IPS-15b (cell line): ENCODE measurements around the gene SLC9A6.
"Not testable (repeated sequence)": the region's sequence is repeated elsewhere in the genome, so short reads cannot be mapped to it uniquely, and the experiment has no call there.

Source experiments
- H3K27me3 ChIP-seq: one replicate; pipeline ENCODE4 v1.6.1; 2013; ENCODE audit warnings: low read length; ENCODE audit not compliant: control insufficient read depth, insufficient read depth
- H3K36me3 ChIP-seq: one replicate; pipeline ENCODE4 v1.6.1; 2013; ENCODE audit warnings: low read length; ENCODE audit not compliant: control insufficient read depth, insufficient read depth
- H3K4me1 ChIP-seq: one replicate; pipeline ENCODE4 v1.6.1; 2013; ENCODE audit warnings: mild to moderate bottlenecking, low read length; ENCODE audit not compliant: control insufficient read depth, insufficient read depth
- H3K4me3 ChIP-seq: one replicate; pipeline ENCODE4 v1.5.1; 2013; ENCODE audit warnings: low read depth, low read length
- H3K9ac ChIP-seq: one replicate; pipeline ENCODE4 v1.6.1; 2013; ENCODE audit warnings: low read depth, mild to moderate bottlenecking, low read length
- H3K9me3 ChIP-seq: one replicate; pipeline ENCODE4 v1.6.1; 2013; ENCODE audit warnings: mild to moderate bottlenecking, low read length; ENCODE audit not compliant: control insufficient read depth, insufficient read depth

SLC9A6 gene

GRCh38 chrX:136065044-136065671, 79.9 kb downstream of the SLC9A6 start:
- Histone ChIP-seq H3K27me3 (no peaks in the 10 kb centered on the region), H3K4me1 (no peaks in the 10 kb centered on the region), H3K9me3 (peaks cover 4% of the 10 kb centered on the region), H3K9ac (no peak overlapping the region), H3K36me3 (no peaks in the 10 kb centered on the region), H3K4me3 (no peak overlapping the region)

GRCh38 chrX:136067097-136067496, 81.9 kb downstream of the SLC9A6 start:
- no peaks in the 10 kb centered on the region for H3K36me3 ChIP-seq
- H3K9me3 ChIP-seq: peaks cover 4% of the 10 kb centered on the region
- H3K4me1 ChIP-seq: no peaks in the 10 kb centered on the region
- H3K4me3 ChIP-seq: no peak overlapping the region
- H3K9ac ChIP-seq: no peak overlapping the region
- no peaks in the 10 kb centered on the region for H3K27me3 ChIP-seq

GRCh38 chrX:136067966-136068365, 82.7 kb downstream of the SLC9A6 start:
- Histone ChIP-seq H3K4me3 (no peak overlapping the region), H3K9ac (no peak overlapping the region), H3K36me3 (no peaks in the 10 kb centered on the region), H3K9me3 (peaks cover 4% of the 10 kb centered on the region), H3K27me3 (no peaks in the 10 kb centered on the region), H3K4me1 (no peaks in the 10 kb centered on the region)

GRCh38 chrX:136076942-136077341, 91.7 kb downstream of the SLC9A6 start:
- H3K4me3 ChIP-seq: no peak overlapping the region
- H3K27me3 ChIP-seq: no peaks in the 10 kb centered on the region
- H3K36me3 ChIP-seq: no peaks in the 10 kb centered on the region
- H3K9ac ChIP-seq: no peak overlapping the region
- H3K4me1 ChIP-seq: no peaks in the 10 kb centered on the region
- H3K9me3 ChIP-seq: no peaks in the 10 kb centered on the region

GRCh38 chrX:136080766-136081165, 95.5 kb downstream of the SLC9A6 start:
- Histone ChIP-seq H3K4me1 (no peaks in the 10 kb centered on the region), H3K36me3 (no peaks in the 10 kb centered on the region), H3K27me3 (no peaks in the 10 kb centered on the region), H3K9ac (no peak overlapping the region), H3K9me3 (no peaks in the 10 kb centered on the region), H3K4me3 (no peak overlapping the region)

- no peak overlapping the region for H3K4me3 ChIP-seq
- H3K9me3 ChIP-seq: peaks cover 3% of the 10 kb centered on the region
- H3K27me3 ChIP-seq: no peaks in the 10 kb centered on the region
- no peaks in the 10 kb centered on the region for H3K36me3 ChIP-seq
- H3K9ac ChIP-seq: no peak overlapping the region
- no peaks in the 10 kb centered on the region for H3K4me1 ChIP-seq
Measured at GRCh38 chrX:136086521-136086920, 101.3 kb downstream of the SLC9A6 start.

GRCh38 chrX:136091898-136092297, 106.7 kb downstream of the SLC9A6 start:
- H3K27me3 ChIP-seq, H3K4me1 ChIP-seq, H3K9ac ChIP-seq, H3K4me3 ChIP-seq, H3K9me3 ChIP-seq, H3K36me3 ChIP-seq: not testable (repeated sequence)

- Histone ChIP-seq H3K9ac (no peak overlapping the region), H3K4me3 (no peak overlapping the region), H3K27me3 (no peaks in the 10 kb centered on the region), H3K4me1 (no peaks in the 10 kb centered on the region), H3K36me3 (no peaks in the 10 kb centered on the region), H3K9me3 (peaks cover 3% of the 10 kb centered on the region)
Measured at GRCh38 chrX:136094962-136095361, 109.7 kb downstream of the SLC9A6 start.
